ENCODE results near the gene BLOC1S1. TPM values are rescaled to one million over a fixed set of nuclear protein-coding genes. Genes with fewer than 3 reads are reported as not detected.

The BLOC1S1 gene
- total RNA-seq, 4 donors from 2014 or later: 114 to 167 (median 138) TPM

DNA sequence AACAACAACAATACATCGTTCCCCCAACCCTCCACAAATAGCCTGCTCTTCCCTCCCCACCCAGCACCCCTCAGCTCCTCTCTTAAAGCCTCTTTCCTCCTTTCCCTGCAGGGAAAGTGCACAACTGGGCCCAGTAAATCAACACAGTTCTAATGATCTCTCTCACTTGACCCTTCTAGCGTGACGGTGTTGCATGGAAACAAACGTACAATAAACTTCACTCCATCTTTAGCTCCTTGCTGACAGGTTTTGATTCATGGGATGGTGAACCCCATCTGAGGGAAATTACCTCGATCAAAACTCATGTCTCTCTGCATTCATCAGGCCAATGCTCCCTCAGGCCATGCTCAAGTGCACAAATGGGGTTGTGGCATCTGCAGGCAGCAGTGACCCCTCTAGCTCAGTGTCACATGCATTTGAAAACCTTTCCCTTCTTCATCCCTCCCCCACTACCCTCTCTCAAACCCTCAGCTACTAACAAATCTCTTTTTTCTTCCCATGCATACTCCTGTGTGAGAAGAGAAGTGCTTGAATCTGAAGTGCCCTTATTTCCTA lies 50.0 kb downstream of the BLOC1S1 start:
- H3K4me3 ChIP-seq (ENCODE audit: low read depth, poor library complexity, severe bottlenecking): no peak overlapping the region
- no peak for DNase-seq (ENCODE audit: low spot score in 2 of 2)
- TF ChIP-seq POLR2A (IDR thresholded peaks at IDR 0.05) (no peak), CTCF (IDR thresholded peaks at IDR 0.05) (no peak)
- intact Hi-C loops (cut with DNase I; ENCODE audit: low total_unique reads): no loop called here
- 76% methylated on average over 5 of the region's 5 CpGs for whole genome bisulfite sequencing, 2 donors

- DNase-seq (ENCODE audit: low spot score in 2 of 2): no peak
- no peak overlapping the region for H3K4me3 ChIP-seq (ENCODE audit: low read depth, poor library complexity, severe bottlenecking)
- WGBS, 2 donors: 95 to 98% methylated on average over 4 of the region's 4 CpGs
- TF ChIP-seq POLR2A (IDR thresholded peaks at IDR 0.05) (no peak), CTCF (IDR thresholded peaks at IDR 0.05) (no peak)
- intact Hi-C loops (cut with DNase I; ENCODE audit: low total_unique reads): no loop called here
These were observed 51.3 kb downstream of the BLOC1S1 start for GRCh38 chr12:55767156-55767555.

Other genes starting within 250 kb of the BLOC1S1 start
- not detected for gene OR6C70, start 245.9 kb upstream of the BLOC1S1 start, total RNA-seq
- gene OR6C68, start 223.7 kb upstream of the BLOC1S1 start, total RNA-seq: not detected
- not detected for gene OR6C4, start 166.4 kb upstream of the BLOC1S1 start, total RNA-seq
- not detected for gene OR2AP1, start 143.6 kb upstream of the BLOC1S1 start, total RNA-seq
- gene OR10P1, start 79.2 kb upstream of the BLOC1S1 start, total RNA-seq: not detected
- gene ITGA7, start 8.1 kb upstream of the BLOC1S1 start, total RNA-seq: 10 to 100 TPM; 11.0 to 20.9 (median 12.8) TPM
- gene RDH5, start 4.3 kb downstream of the BLOC1S1 start, total RNA-seq: 1 to 10 TPM; 2.5 to 8.9 (median 4.3) TPM
- gene CD63, start 13.0 kb downstream of the BLOC1S1 start, total RNA-seq: 100 to 1,000 TPM; 151 to 408 (median 196) TPM
- gene GDF11, start 27.1 kb downstream of the BLOC1S1 start, total RNA-seq: 1 to 10 TPM in 1 of 4 donors, under 1 TPM in 3; 0.23 to 2.7 (median 0.57) TPM
- 10 to 100 TPM; 36.8 to 62.1 (median 59.6) TPM for gene SARNP, start 101.7 kb downstream of the BLOC1S1 start, total RNA-seq
- 10 to 100 TPM; 10.7 to 21.5 (median 17.8) TPM for gene ORMDL2, start 102.0 kb downstream of the BLOC1S1 start, total RNA-seq
- 10 to 100 TPM; 25.8 to 39.3 (median 36.1) TPM for gene DNAJC14, start 113.5 kb downstream of the BLOC1S1 start, total RNA-seq
- gene MMP19, start 126.9 kb downstream of the BLOC1S1 start, total RNA-seq: 1 to 10 TPM; 3.4 to 9.0 (median 5.1) TPM
- gene PYM1, start 211.8 kb downstream of the BLOC1S1 start, total RNA-seq: 10 to 100 TPM; 46.8 to 63.7 (median 49.1) TPM
- 100 to 1,000 TPM; 139 to 354 (median 176) TPM for gene DGKA, start 215.1 kb downstream of the BLOC1S1 start, total RNA-seq
- gene PMEL, start 250.0 kb downstream of the BLOC1S1 start, total RNA-seq: 10 to 100 TPM; 17.2 to 49.3 (median 34.2) TPM